Measurements from ENCODE around the gene GCM1.

DNA sequence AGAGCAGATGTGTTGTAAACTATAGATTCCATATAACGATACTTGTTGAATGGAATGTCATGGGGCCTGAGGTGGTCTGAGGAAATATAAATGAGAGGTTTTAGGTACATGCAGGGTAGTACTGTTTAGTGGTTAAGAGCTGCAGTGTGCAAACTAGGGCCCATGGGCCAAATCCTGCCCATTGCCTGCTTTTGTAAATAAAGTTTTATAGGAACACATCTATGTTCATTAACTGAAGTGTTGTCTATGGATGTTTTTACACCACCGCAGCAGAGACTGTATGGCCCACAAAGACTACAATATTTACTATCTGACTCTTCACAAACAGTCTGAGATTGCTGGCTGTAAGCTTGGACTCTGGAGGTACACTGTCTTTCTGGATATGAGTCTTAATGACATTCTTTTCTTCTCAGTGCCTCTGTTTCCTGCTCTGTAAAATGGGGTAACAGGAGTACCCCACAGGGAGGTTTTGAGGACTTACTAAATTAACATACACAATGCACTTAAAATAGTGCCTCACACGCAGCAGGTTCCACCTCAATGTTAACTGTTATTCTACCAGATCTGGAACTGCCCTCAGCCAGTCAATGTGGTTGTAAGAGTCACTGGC, 12.5 kb downstream of the GCM1 start:
- TF ChIP-seq CTCF (IDR thresholded peaks at IDR 0.05; ENCODE audit: low read depth, low read length, poor library complexity, severe bottlenecking) (no peak), EZH2phosphoT487 (IDR thresholded peaks at IDR 0.05; ENCODE audit: borderline replicate concordance, low read length) (no peak)
